HEK293 (cell line): ENCODE data around the gene LCN12.

Source experiments
- CTCF ChIA-PET: fragments of 350-600 bp; formaldehyde crosslinking; extraction: SDS; loops from one replicate; lab custom pipeline; 2021; ENCODE audit warnings: antibody characterized with exemption; lab: Yijun Ruan, JAX
- POLR2A ChIA-PET: fragments of 300-600 bp; formaldehyde crosslinking; extraction: SDS; loops from one replicate; lab custom pipeline; 2020; ENCODE audit warnings: antibody characterized with exemption, inconsistent platforms; lab: Yijun Ruan, JAX
- H3K27ac ChIP-seq: fragments of 200-500 bp; sonication (Bioruptor generic); 2 replicates; pipeline ENCODE4 v1.5.1; 2014; ENCODE audit warnings: low read depth, low read length, control low read depth, inconsistent platforms; ENCODE audit errors: extremely low read depth
- H3K36me3 ChIP-seq, 2 experiments: fragments of 200-500 bp in 1 of 2; sonication (Bioruptor generic) in 1 of 2; 1 replicate in 1 of 2; 2 replicates in 1 of 2; pipeline ENCODE4 v1.5.1; 2014 to 2017; ENCODE audit warnings: inconsistent platforms in 2 of 2, low read length in 2 of 2; ENCODE audit not compliant: control insufficient read depth in 2 of 2, insufficient read depth in 1 of 2
- H3K4me1 ChIP-seq: fragments of 200-500 bp; sonication (Bioruptor generic); 2 replicates; pipeline ENCODE4 v1.5.1; 2014; ENCODE audit warnings: mild to moderate bottlenecking, low read length, inconsistent platforms; ENCODE audit not compliant: control insufficient read depth, insufficient read depth
- H3K4me3 ChIP-seq: 2 replicates; pipeline ENCODE4 v1.5.1; 2011; ENCODE audit warnings: low read depth, mild to moderate bottlenecking, control low read depth, low read length, moderate library complexity
- H3K9me3 ChIP-seq: fragments of 200-500 bp; sonication (Bioruptor generic); 2 replicates; pipeline ENCODE4 v1.5.1; 2014; ENCODE audit warnings: low read depth, low read length, inconsistent platforms; ENCODE audit not compliant: control insufficient read depth, insufficient read depth
- ATF2 ChIP-seq: fragments of 450-650 bp; formaldehyde crosslinking; IDR thresholded peaks from 2 replicates; pipeline ENCODE4 v1.5.1; 2016; ENCODE audit warnings: missing biosample characterization, missing genetic modification characterization, low read depth
- BCL6B ChIP-seq: fragments of 450-650 bp; formaldehyde crosslinking; IDR thresholded peaks from 2 replicates; pipeline ENCODE4 v1.5.1; 2017; ENCODE audit warnings: missing biosample characterization, missing genetic modification characterization
- PRDM2 ChIP-seq: fragments of 450-650 bp; formaldehyde crosslinking; IDR thresholded peaks from 2 replicates; pipeline ENCODE4 v1.5.1; 2016; ENCODE audit warnings: missing biosample characterization, missing genetic modification characterization, borderline replicate concordance
- SP2 ChIP-seq: fragments of 450-650 bp; formaldehyde crosslinking; IDR thresholded peaks from 2 replicates; pipeline ENCODE4 v1.5.1; 2016; ENCODE audit warnings: missing biosample characterization, missing genetic modification characterization
- ZFP41 ChIP-seq: fragments of 450-650 bp; formaldehyde crosslinking; IDR thresholded peaks from 2 replicates; pipeline ENCODE4 v1.5.1; 2016; ENCODE audit warnings: missing biosample characterization, missing genetic modification characterization, borderline replicate concordance
- ZNF16 ChIP-seq: fragments of 450-650 bp; formaldehyde crosslinking; IDR thresholded peaks from 2 replicates; pipeline ENCODE4 v1.5.1; 2016; ENCODE audit warnings: low read depth, missing biosample characterization, missing genetic modification characterization
- ZNF18 ChIP-seq: fragments of 450-650 bp; formaldehyde crosslinking; IDR thresholded peaks from 2 replicates; pipeline ENCODE4 v1.5.1; 2016; ENCODE audit warnings: missing biosample characterization, missing genetic modification characterization
- ZNF223 ChIP-seq: fragments of 450-650 bp; formaldehyde crosslinking; IDR thresholded peaks from 2 replicates; pipeline ENCODE4 v1.5.1; 2016; ENCODE audit warnings: missing biosample characterization, missing genetic modification characterization
- ZNF280D ChIP-seq: fragments of 450-650 bp; formaldehyde crosslinking; IDR thresholded peaks from 2 replicates; pipeline ENCODE4 v1.5.1; 2016; ENCODE audit warnings: missing biosample characterization, missing genetic modification characterization
- ZNF513 ChIP-seq: fragments of 450-650 bp; IDR thresholded peaks from 2 replicates; pipeline ENCODE4 v1.5.1; 2018; ENCODE audit warnings: missing biosample characterization, missing genetic modification characterization
- ZNF529 ChIP-seq: fragments of 450-650 bp; formaldehyde crosslinking; IDR thresholded peaks from 2 replicates; pipeline ENCODE4 v1.5.1; 2017; ENCODE audit warnings: missing genetic modification characterization, missing biosample characterization; ENCODE audit not compliant: insufficient replicate concordance
- ZNF580 ChIP-seq: fragments of 450-650 bp; formaldehyde crosslinking; IDR thresholded peaks from 2 replicates; pipeline ENCODE4 v1.5.1; 2016; ENCODE audit warnings: missing biosample characterization, missing genetic modification characterization
- ZNF677 ChIP-seq: fragments of 450-650 bp; IDR thresholded peaks from 2 replicates; pipeline ENCODE4 v1.5.0; 2018; ENCODE audit warnings: missing biosample characterization, mild to moderate bottlenecking, missing genetic modification characterization, moderate library complexity
- ZNF704 ChIP-seq: fragments of 450-650 bp; formaldehyde crosslinking; IDR thresholded peaks from 2 replicates; pipeline ENCODE4 v1.5.1; 2016; ENCODE audit warnings: missing biosample characterization, missing genetic modification characterization
- ZNF776 ChIP-seq: fragments of 450-650 bp; formaldehyde crosslinking; IDR thresholded peaks from 2 replicates; pipeline ENCODE4 v1.5.0; 2017; ENCODE audit warnings: missing biosample characterization, missing genetic modification characterization, borderline replicate concordance
- ZNF837 ChIP-seq: fragments of 450-650 bp; formaldehyde crosslinking; IDR thresholded peaks from 2 replicates; pipeline ENCODE4 v1.5.1; 2016; ENCODE audit warnings: missing biosample characterization, missing genetic modification characterization

The LCN12 gene

GRCh38 chr9:136937186-136938001 lies 14.7 kb upstream of the LCN12 start (continued):
- TF ChIP-seq SP2 (tag by site-specific recombination) (no peak), BCL6B (no peak), ZNF18 (tag by site-specific recombination) (no peak)

GRCh38 chr9:136939431-136939995 lies 12.6 kb upstream of the LCN12 start:
- POLR2A ChIA-PET, result interaction anchor here (0.6 kb wide), 1 partner anchor 11 kb away, joined by 8 read pairs; no protein-coding TSS in a partner anchor
- Histone ChIP-seq H3K9me3 (no peaks in the 10 kb centered on the region), H3K4me1 (no peaks in the 10 kb centered on the region), H3K4me3 (no peak overlapping the region), H3K27ac (peak overlapping the region; percentile 38; the same call in 1 of the 2 replicates), H3K36me3 (peaks cover 0 to 53% of the 10 kb centered on the region in 2 experiments; a peak in 1 of 3 replicates)
- CTCF ChIA-PET, result interaction anchor here (0.5 to 1.9 kb wide), 3 partner anchors 9 to 225 kb away, joined by 3 to 7 read pairs (median 5); no protein-coding TSS in a partner anchor
- no peak for TF ChIP-seq ATF2 (tag by site-specific recombination)
- TF ChIP-seq ZNF529 (tag by site-specific recombination), result no peak
- TF ChIP-seq ZNF704 (tag by site-specific recombination), result no peak
- TF ChIP-seq ZNF580, result no peak
- TF ChIP-seq ZNF513 (tag by site-specific recombination), result no peak
- no peak for TF ChIP-seq PRDM2
- TF ChIP-seq ZFP41, result no peak
- TF ChIP-seq ZNF223 (tag by site-specific recombination), result no peak
- no peak for TF ChIP-seq ZNF280D (tag by site-specific recombination)
- no peak for TF ChIP-seq ZNF677
- TF ChIP-seq ZNF16 (tag by site-specific recombination), result no peak
- TF ChIP-seq ZNF776 (tag by site-specific recombination), result no peak
- no peak for TF ChIP-seq ZNF837 (tag by site-specific recombination)
